Prostate gland (tissue), 2 donors: ENCODE data around the gene CHPF. TPM values are rescaled to one million over a fixed set of nuclear protein-coding genes. Genes with fewer than 3 reads are reported as not detected.
A peak's percentile ranks its signal among the peaks of the same experiment; 100 is the strongest.

Source experiments
- DNase-seq: peaks from one replicate; pipeline ENCODE4 v3.0.0-alpha.2; 2019; ENCODE audit warnings: low spot score
- H3K27ac ChIP-seq, 2 donors: fragments of 200-600 bp; sonication (generic); 2 replicates each; pipeline ENCODE4 v1.5.1; 2017 to 2019
- H3K27me3 ChIP-seq: fragments of 200-600 bp; sonication (generic); replicated peaks from 2 replicates; pipeline ENCODE4 v1.5.1; 2019; ENCODE audit not compliant: insufficient read depth
- H3K36me3 ChIP-seq, 2 donors: fragments of 200-600 bp; sonication (generic); 1 replicate in 1 of 2; 2 replicates in 1 of 2; pipeline versions ENCODE4 v1.5.1 to v1.8.1; 2017 to 2019
- H3K4me1 ChIP-seq: fragments of 200-600 bp; sonication (generic); replicated peaks from 2 replicates; pipeline ENCODE4 v1.5.1; 2019
- H3K4me3 ChIP-seq, 2 donors: fragments of 200-600 bp; sonication (generic); 2 replicates each; pipeline ENCODE4 v1.5.1; 2017 to 2019
- H3K9me3 ChIP-seq: fragments of 200-600 bp; sonication (generic); 2 replicates; pipeline ENCODE4 v1.5.1; 2017
- POLR2A ChIP-seq: fragments of 450-650 bp; IDR thresholded peaks from one replicate; pipeline ENCODE4 v1.6.1; 2016; ENCODE audit warnings: antibody characterized with exemption, mild to moderate bottlenecking
- POLR2AphosphoS5 ChIP-seq: sonication (generic); formaldehyde crosslinking; IDR thresholded peaks from one replicate; pipeline ENCODE4 v1.6.1; 2017; ENCODE audit warnings: antibody characterized with exemption
- WGBS: methylation state at CpG from one replicate; pipeline ENCODE4 v1.1.5; 2018; 5-methylcytosine and 5-hydroxymethylcytosine counted together
- intact Hi-C: fragments of 100-400 bp; cut with DNase I; formaldehyde crosslinking; loops from one replicate; pipeline ENCODE4 v1.14.2; 2022
- total RNA-seq, 2 donors: library from RNA; depleted of rRNA; stranded (reverse); fragments of >200 nt; gene quantifications; one replicate each; pipeline ENCODE4 v1.1.0, GENCODE V29; 2016
- TF ChIP-seq, protein P1 (sequence below), 4 experiments: fragments of 200-600 bp in 2 of 4; fragments of 450-650 bp in 2 of 4; sonication (generic) in 2 of 4; IDR thresholded peaks; 1 replicate in 3 of 4; 2 replicates in 1 of 4; pipeline ENCODE4 v1.5.1; 2016 to 2019; ENCODE audit warnings: antibody characterized with exemption in 4 of 4, mild to moderate bottlenecking in 2 of 4, moderate library complexity in 2 of 4

CHPF gene
- total RNA-seq, 2 donors from 2014 or later: 150 to 819 TPM

GRCh38 chr2:219570194-219570923, 26.8 kb upstream of the CHPF start:
- Histone ChIP-seq H3K36me3 (no peaks in the 10 kb centered on the region), H3K27ac (peak overlapping the region; percentile 77 to 88), H3K4me3 (peak overlapping the region; percentile 63 to 78), H3K4me1 (no peaks in the 10 kb centered on the region), H3K27me3 (no peaks in the 10 kb centered on the region), H3K9me3 (no peaks in the 10 kb centered on the region)
- 18% methylated on average over 50 of the region's 95 CpGs for WGBS
- TF ChIP-seq, protein P1, sequence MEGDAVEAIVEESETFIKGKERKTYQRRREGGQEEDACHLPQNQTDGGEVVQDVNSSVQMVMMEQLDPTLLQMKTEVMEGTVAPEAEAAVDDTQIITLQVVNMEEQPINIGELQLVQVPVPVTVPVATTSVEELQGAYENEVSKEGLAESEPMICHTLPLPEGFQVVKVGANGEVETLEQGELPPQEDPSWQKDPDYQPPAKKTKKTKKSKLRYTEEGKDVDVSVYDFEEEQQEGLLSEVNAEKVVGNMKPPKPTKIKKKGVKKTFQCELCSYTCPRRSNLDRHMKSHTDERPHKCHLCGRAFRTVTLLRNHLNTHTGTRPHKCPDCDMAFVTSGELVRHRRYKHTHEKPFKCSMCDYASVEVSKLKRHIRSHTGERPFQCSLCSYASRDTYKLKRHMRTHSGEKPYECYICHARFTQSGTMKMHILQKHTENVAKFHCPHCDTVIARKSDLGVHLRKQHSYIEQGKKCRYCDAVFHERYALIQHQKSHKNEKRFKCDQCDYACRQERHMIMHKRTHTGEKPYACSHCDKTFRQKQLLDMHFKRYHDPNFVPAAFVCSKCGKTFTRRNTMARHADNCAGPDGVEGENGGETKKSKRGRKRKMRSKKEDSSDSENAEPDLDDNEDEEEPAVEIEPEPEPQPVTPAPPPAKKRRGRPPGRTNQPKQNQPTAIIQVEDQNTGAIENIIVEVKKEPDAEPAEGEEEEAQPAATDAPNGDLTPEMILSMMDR (IDR thresholded peaks at IDR 0.05): peak in 1 of 4 experiments; percentile 16
- TF ChIP-seq POLR2AphosphoS5: no peak
- peak; percentile 51 for TF ChIP-seq POLR2A
- intact Hi-C loops: no loop called here
- no peak for DNase-seq

DNA sequence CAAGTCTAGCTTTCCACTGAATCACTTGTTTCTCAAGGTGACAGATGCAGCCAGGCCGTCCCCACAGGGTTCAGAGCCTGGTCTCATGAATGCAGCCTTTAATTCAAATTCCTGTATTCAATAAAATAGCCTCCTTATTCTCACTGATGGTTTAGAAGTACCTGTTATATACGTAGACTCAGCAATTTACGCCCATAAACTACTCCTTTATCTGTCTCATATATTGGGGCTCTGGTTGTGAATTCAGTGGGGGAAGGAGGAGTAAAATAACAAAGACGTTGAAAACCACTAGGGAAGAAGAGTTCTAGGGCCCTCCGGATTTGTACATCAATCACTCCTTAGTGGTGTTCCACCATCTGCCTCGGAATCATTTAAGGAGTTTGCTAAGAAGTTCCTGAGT, 26.0 kb upstream of the CHPF start:
- no peak for TF ChIP-seq POLR2AphosphoS5
- no peak for TF ChIP-seq POLR2A
- TF ChIP-seq, protein P1 (IDR thresholded peaks at IDR 0.05): no peak
- no peaks in the 10 kb centered on the region for H3K9me3 ChIP-seq
- intact Hi-C loops: no loop called here

DNA sequence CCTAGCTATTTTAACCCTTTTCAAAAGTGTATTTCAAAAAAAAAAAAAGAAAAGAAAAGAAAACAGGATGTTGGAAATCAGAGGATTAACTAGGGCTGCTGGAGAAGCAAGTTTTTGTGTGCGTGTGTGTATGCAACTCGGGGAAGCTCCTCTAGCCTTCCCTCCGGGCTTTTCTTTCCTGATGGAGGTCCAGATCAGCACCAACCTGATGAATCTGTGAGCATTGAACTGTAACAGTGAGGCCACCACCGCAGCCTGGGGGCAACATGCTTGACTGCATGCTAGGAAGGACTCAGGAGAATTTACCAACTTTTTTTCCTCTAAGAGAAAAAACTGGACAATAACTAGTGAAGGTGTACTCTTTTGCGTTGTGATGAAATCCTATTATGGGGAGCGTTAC, 25.4 kb upstream of the CHPF start:
- Histone ChIP-seq H3K4me1 (no peaks in the 10 kb centered on the region), H3K27ac (no peak overlapping the region), H3K9me3 (no peaks in the 10 kb centered on the region), H3K27me3 (no peaks in the 10 kb centered on the region), H3K36me3 (no peaks in the 10 kb centered on the region), H3K4me3 (no peak overlapping the region)
- TF ChIP-seq POLR2AphosphoS5 (no peak), POLR2A (no peak)
- TF ChIP-seq, protein P1 (IDR thresholded peaks at IDR 0.05): no peak
- 81% methylated on average over 6 of the region's 6 CpGs for WGBS
- intact Hi-C loops: no loop called here
- DNase-seq: no peak

More for the DNA sequence above, 26.0 kb upstream of the CHPF start:
- no peaks in the 10 kb centered on the region for H3K4me1 ChIP-seq
- no peaks in the 10 kb centered on the region for H3K27me3 ChIP-seq
- H3K4me3 ChIP-seq: no peak overlapping the region
- no peak overlapping the region for H3K27ac ChIP-seq
- WGBS: 79% methylated on average over 6 of the region's 6 CpGs
- no peaks in the 10 kb centered on the region for H3K36me3 ChIP-seq
- DNase-seq: no peak

DNA sequence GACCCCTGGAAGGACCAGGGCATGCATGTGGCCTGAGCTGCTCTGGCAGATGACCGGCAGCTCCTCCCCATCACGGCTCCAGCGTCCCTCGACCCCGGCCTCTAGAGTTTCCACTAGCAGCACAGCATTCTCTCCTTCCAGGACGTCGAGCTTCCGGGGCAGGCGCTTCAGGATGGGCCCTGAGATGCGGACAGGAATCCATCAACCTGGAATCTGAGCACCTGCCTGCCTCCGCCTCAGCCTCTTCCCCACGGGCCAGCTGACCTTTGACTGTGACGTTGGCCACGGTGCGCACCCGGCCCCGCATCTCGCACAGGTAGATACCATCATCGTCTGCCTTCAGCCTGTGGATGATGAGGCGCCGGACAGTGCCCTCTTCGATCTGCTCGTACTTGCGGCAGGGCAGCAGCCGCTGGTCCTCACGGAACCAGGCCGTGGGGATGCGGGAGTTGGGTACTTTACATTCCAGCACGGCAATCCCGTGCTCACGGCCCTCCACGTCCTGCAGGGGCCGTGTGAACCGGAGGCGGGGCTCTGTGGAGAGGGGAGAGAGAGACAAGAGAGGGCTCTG, 24.3 kb upstream of the CHPF start:
- DNase-seq: no peak
- WGBS: 84% methylated on average over 35 of the region's 35 CpGs
- Histone ChIP-seq H3K36me3 (no peaks in the 10 kb centered on the region), H3K27me3 (no peaks in the 10 kb centered on the region), H3K27ac (no peak overlapping the region), H3K9me3 (no peaks in the 10 kb centered on the region), H3K4me1 (no peaks in the 10 kb centered on the region), H3K4me3 (no peak overlapping the region)
- TF ChIP-seq, protein P1 (IDR thresholded peaks at IDR 0.05): no peak
- TF ChIP-seq POLR2A: no peak
- intact Hi-C loops: no loop called here

DNA sequence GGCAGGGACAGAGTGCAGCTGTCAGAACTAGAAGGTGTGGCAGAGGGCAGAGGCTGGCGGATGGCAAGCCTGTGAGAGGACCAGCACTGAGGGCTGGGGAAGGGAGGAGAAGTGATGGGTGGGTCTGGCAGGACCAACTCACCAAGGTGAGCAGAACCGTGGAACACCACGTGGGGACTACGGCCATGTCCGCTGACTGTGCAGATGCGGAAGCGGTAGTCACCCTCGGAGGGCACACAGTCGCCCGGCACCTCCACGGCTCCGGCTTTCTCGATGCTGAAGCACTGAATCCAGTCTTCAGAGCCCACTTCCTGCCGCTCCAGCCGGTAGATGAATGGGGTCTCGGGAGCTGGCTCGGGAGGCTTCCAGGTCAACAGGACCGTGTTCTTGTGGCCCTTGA, 23.5 kb upstream of the CHPF start:
- no peak for DNase-seq
- Histone ChIP-seq H3K27ac (no peak overlapping the region), H3K27me3 (no peaks in the 10 kb centered on the region), H3K4me3 (no peak overlapping the region), H3K36me3 (peaks cover 0 to under 1% of the 10 kb centered on the region in 2 donors), H3K4me1 (no peaks in the 10 kb centered on the region), H3K9me3 (no peaks in the 10 kb centered on the region)
- intact Hi-C loops: no loop called here
- TF ChIP-seq POLR2AphosphoS5 (no peak), POLR2A (no peak)
- TF ChIP-seq, protein P1 (IDR thresholded peaks at IDR 0.05): no peak
- WGBS: 94% methylated on average over 18 of the region's 18 CpGs
